HepG2 (cell line): ENCODE data around the gene OGFOD3.

Experiments
- ATF4 ChIP-seq, 2 experiments: fragments of 450-650 bp in 1 of 2; sonication (generic) in 1 of 2; formaldehyde crosslinking; IDR thresholded peaks; 2 replicates each; pipeline versions ENCODE4 v1.5.0 to v1.8.0; 2020 to 2022; ENCODE audit warnings: mild to moderate bottlenecking in 1 of 2, missing genetic modification reagents in 1 of 2
- ATF7 ChIP-seq, 2 experiments: fragments of 450-650 bp in 1 of 2; sonication (generic) in 1 of 2; formaldehyde crosslinking in 1 of 2; IDR thresholded peaks; 2 replicates each; pipeline versions ENCODE4 v1.4.0 to v1.6.1; 2016 to 2020; ENCODE audit warnings: antibody characterized with exemption in 1 of 2, mild to moderate bottlenecking in 1 of 2, missing genetic modification reagents in 1 of 2
- CTCF ChIP-seq: sonication (generic); formaldehyde crosslinking; IDR thresholded peaks from 2 replicates; pipeline ENCODE4 v1.5.0; 2020; ENCODE audit warnings: mild to moderate bottlenecking, missing genetic modification reagents, moderate library complexity
- GABPB1 ChIP-seq: IDR thresholded peaks from 2 replicates; pipeline ENCODE4 v1.6.1; 2016; ENCODE audit warnings: mild to moderate bottlenecking, missing genetic modification reagents, moderate library complexity, missing compliant biosample characterization
- MAFG ChIP-seq: sonication (generic); formaldehyde crosslinking; IDR thresholded peaks from 2 replicates; pipeline ENCODE4 v1.5.1; 2020; ENCODE audit warnings: mild to moderate bottlenecking, missing genetic modification reagents
- ZFP62 ChIP-seq: sonication (generic); formaldehyde crosslinking; IDR thresholded peaks from 2 replicates; pipeline ENCODE4 v1.4.0; 2020; ENCODE audit warnings: missing genetic modification reagents
- ZNF558 ChIP-seq: sonication (generic); formaldehyde crosslinking; IDR thresholded peaks from 2 replicates; pipeline ENCODE4 v1.9.0; 2022; ENCODE audit warnings: mild to moderate bottlenecking, missing genetic modification reagents, borderline replicate concordance
- ZNF781 ChIP-seq: sonication (generic); formaldehyde crosslinking; IDR thresholded peaks from 2 replicates; pipeline ENCODE4 v1.5.1; 2020; ENCODE audit warnings: borderline replicate concordance, mild to moderate bottlenecking, missing genetic modification reagents; ENCODE audit errors: not compliant biosample characterization

GRCh38 chr17:82343560-82343959, 74.8 kb downstream of the OGFOD3 start:
- TF ChIP-seq CTCF (no peak), ZNF781 (CRISPR knock-in tag) (no peak), ATF7 (IDR thresholded peaks at IDR 0.05) (no peak), ATF7 (CRISPR knock-in tag; IDR thresholded peaks at IDR 0.05) (no peak), ZFP62 (CRISPR knock-in tag) (no peak), ZNF558 (CRISPR knock-in tag) (no peak), GABPB1 (CRISPR knock-in tag) (no peak), MAFG (CRISPR knock-in tag) (no peak), ATF4 (CRISPR knock-in tag; IDR thresholded peaks at IDR 0.05) (no peak)
